Measurements from ENCODE around the gene DNAH11. TPM values are rescaled to one million over a fixed set of nuclear protein-coding genes. Genes with fewer than 3 reads are reported as not detected.

Gene DNAH11
- total and polyA plus RNA-seq, 2 of the 8 experiments (the other 6 are each of a cell fraction or from before 2014, with no cell fraction given), result 1.8 to 4.9 TPM

GRCh38 chr7:21912305-21912704, 369.5 kb downstream of the DNAH11 start (continued):
- TF ChIP-seq RNF2 (IDR thresholded peaks at IDR 0.05; ENCODE audit: borderline replicate concordance, low read depth, low read length, missing control alignments, poor library complexity, severe bottlenecking) (no peak), MAFK (IDR thresholded peaks at IDR 0.05; ENCODE audit: low read depth, low read length) (no peak), GTF2F1 (IDR thresholded peaks at IDR 0.05; ENCODE audit: borderline replicate concordance, low read depth, low read length) (no peak), SUZ12 (IDR thresholded peaks at IDR 0.05; ENCODE audit: low read length) (no peak), KDM1A (IDR thresholded peaks at IDR 0.05; ENCODE audit: borderline replicate concordance, low read length) (no peak), TBP (IDR thresholded peaks at IDR 0.05; ENCODE audit: low read depth, low read length) (no peak), E2F6 (IDR thresholded peaks at IDR 0.05) (no peak), FOSL1 (IDR thresholded peaks at IDR 0.05; ENCODE audit: insufficient read depth, low read depth, low read length) (no peak)
- TF ChIP-seq, protein P1, sequence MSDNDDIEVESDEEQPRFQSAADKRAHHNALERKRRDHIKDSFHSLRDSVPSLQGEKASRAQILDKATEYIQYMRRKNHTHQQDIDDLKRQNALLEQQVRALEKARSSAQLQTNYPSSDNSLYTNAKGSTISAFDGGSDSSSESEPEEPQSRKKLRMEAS (IDR thresholded peaks at IDR 0.05), result no peak
